Body of pancreas (tissue), 4 donors: ENCODE results near the gene TNFRSF9.

Source experiments
- POLR2A ChIP-seq, 3 donors: fragments of 450-650 bp; IDR thresholded peaks; one replicate each; pipeline ENCODE4 v1.6.1; 2016; ENCODE audit warnings: antibody characterized with exemption in 3 of 3, mild to moderate bottlenecking in 2 of 3
- TF ChIP-seq, protein P1 (sequence below), 7 experiments: fragments of 450-650 bp in 4 of 7; fragments of 200-600 bp in 3 of 7; sonication (generic) in 3 of 7; IDR thresholded peaks; one replicate each; pipeline ENCODE4 v1.5.1; 2016 to 2019; ENCODE audit warnings: antibody characterized with exemption in 7 of 7

DNA sequence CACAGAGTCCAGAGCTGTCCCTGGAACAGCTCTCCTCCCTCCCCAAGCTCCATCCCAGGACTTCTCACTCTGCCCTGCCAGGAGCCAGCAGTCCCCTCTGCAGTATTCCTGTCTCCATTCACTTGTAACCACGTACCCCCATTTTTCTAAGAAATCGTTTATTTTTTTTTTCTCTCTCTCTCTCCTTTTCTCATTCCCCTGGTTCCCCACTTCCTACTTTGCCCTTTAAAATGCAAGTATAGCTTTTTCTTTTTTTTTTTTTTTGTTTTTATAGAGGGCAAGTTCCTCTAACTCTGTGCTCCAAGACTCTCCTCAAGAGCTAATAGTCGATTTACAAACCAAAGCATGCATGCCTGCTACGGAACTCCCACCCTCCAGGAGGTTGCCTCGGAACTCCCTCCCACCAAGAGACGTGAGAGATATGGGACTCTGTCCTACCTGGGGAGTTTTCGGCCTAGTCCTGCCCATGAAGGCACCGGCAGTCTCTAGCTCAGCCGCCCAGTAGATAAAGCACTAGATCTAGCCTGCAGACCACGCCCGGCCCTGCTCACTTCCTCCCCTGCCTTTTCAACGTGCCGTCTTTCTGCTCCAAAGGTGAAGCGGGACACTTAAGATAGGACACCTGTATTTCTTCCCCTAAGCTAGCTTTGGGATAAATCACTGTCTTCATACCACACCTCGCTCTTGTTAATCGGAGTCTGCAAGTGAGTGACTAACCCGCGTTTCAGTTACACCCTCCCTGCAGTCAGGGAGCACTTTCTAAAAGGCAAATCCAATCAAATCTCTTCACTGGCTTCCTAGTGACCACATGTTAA, 27.7 kb downstream of the TNFRSF9 start:
- TF ChIP-seq POLR2A (IDR thresholded peaks at IDR 0.05): no peak
- TF ChIP-seq, protein P1, sequence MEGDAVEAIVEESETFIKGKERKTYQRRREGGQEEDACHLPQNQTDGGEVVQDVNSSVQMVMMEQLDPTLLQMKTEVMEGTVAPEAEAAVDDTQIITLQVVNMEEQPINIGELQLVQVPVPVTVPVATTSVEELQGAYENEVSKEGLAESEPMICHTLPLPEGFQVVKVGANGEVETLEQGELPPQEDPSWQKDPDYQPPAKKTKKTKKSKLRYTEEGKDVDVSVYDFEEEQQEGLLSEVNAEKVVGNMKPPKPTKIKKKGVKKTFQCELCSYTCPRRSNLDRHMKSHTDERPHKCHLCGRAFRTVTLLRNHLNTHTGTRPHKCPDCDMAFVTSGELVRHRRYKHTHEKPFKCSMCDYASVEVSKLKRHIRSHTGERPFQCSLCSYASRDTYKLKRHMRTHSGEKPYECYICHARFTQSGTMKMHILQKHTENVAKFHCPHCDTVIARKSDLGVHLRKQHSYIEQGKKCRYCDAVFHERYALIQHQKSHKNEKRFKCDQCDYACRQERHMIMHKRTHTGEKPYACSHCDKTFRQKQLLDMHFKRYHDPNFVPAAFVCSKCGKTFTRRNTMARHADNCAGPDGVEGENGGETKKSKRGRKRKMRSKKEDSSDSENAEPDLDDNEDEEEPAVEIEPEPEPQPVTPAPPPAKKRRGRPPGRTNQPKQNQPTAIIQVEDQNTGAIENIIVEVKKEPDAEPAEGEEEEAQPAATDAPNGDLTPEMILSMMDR (IDR thresholded peaks at IDR 0.05): no peak
